ENCODE data around the gene LIPT2.

LIPT2 gene

GRCh38 chr11:74521666-74522252 is 28.2 kb upstream of the LIPT2 start:
- no peak overlapping the region for H3K4me2 ChIP-seq (ENCODE audit: low read length)
- H4K91ac ChIP-seq (ENCODE audit: low read depth, low read length): no peak overlapping the region
- H3K27ac ChIP-seq (ENCODE audit: low read depth, low read length): no peak overlapping the region
- no peak overlapping the region for H4K8ac ChIP-seq (ENCODE audit: low read depth, low read length)
- peaks cover 6 to 9% of the 10 kb centered on the region in 2 experiments for H3K4me1 ChIP-seq (ENCODE audit: control insufficient read depth in 1 of 2, insufficient read depth in 2 of 2, low read length in 2 of 2)
- peaks cover 2% of the 10 kb centered on the region for H3K79me2 ChIP-seq (ENCODE audit: control insufficient read depth, insufficient read depth, low read length, poor library complexity)
- H3K4ac ChIP-seq (ENCODE audit: low read depth, low read length): no peak overlapping the region
- H3K18ac ChIP-seq (ENCODE audit: low read length): no peak overlapping the region
- no peak overlapping the region for H3K9ac ChIP-seq (ENCODE audit: low read length)
- no peaks in the 10 kb centered on the region for H3K27me3 ChIP-seq (ENCODE audit: insufficient read depth, low read length)
- no peak overlapping the region for H3K4me3 ChIP-seq (ENCODE audit: low read depth, low read length)
- no peaks in the 10 kb centered on the region for H3K9me3 ChIP-seq (ENCODE audit: insufficient read depth, low read depth, low read length)
- H3K23ac ChIP-seq (ENCODE audit: low read length): peak overlapping the region; percentile 43
- no peak overlapping the region for H3K14ac ChIP-seq (ENCODE audit: low read length)
- no peak overlapping the region for H4K12ac ChIP-seq (ENCODE audit: low read depth, low read length)
- WGBS (ENCODE audit: extremely low coverage, insufficient coverage, insufficient read length): no CpG with 5 or more reads among the region's 2 CpGs
- peaks cover 7% of the 10 kb centered on the region for H3K79me1 ChIP-seq (ENCODE audit: low read length)
- H2AFZ ChIP-seq (ENCODE audit: insufficient read depth, low read length, poor library complexity): no peak overlapping the region
- no peaks in the 10 kb centered on the region for H3K36me3 ChIP-seq (ENCODE audit: control insufficient read depth in 1 of 2, insufficient read depth in 2 of 2, low read length in 2 of 2)
- DNase-seq: no peak
- no peak overlapping the region for H2BK5ac ChIP-seq (ENCODE audit: low read depth, low read length, poor library complexity)
- no peak overlapping the region for H2BK120ac ChIP-seq (ENCODE audit: insufficient read depth, low read length, poor library complexity)
- no peak overlapping the region for H2AK5ac ChIP-seq (ENCODE audit: low read length)
- no peak overlapping the region for H2BK12ac ChIP-seq (ENCODE audit: low read length)

GRCh38 chr11:74520927-74521665 is 27.6 kb upstream of the LIPT2 start:
- no peak overlapping the region for H4K8ac ChIP-seq (ENCODE audit: low read depth, low read length)
- no peak for DNase-seq
- no CpG with 5 or more reads among the region's 12 CpGs for WGBS (ENCODE audit: extremely low coverage, insufficient coverage, insufficient read length)

GRCh38 chr11:74520316-74520715 is 26.8 kb upstream of the LIPT2 start:
- Histone ChIP-seq H4K91ac (ENCODE audit: low read depth, low read length) (peak overlapping the region; percentile 34), H3K18ac (ENCODE audit: low read length) (no peak overlapping the region), H3K79me1 (ENCODE audit: low read length) (peaks cover 7% of the 10 kb centered on the region), H2AFZ (ENCODE audit: insufficient read depth, low read length, poor library complexity) (no peak overlapping the region), H4K12ac (ENCODE audit: low read depth, low read length) (no peak overlapping the region), H4K8ac (ENCODE audit: low read depth, low read length) (no peak overlapping the region), H3K27me3 (ENCODE audit: insufficient read depth, low read length) (no peaks in the 10 kb centered on the region), H3K4me3 (ENCODE audit: low read depth, low read length) (no peak overlapping the region), H3K4ac (ENCODE audit: low read depth, low read length) (no peak overlapping the region), H2BK5ac (ENCODE audit: low read depth, low read length, poor library complexity) (peak overlapping the region; percentile 68), H2BK12ac (ENCODE audit: low read length) (peak overlapping the region; percentile 65), H3K4me1 (ENCODE audit: control insufficient read depth in 1 of 2, insufficient read depth in 2 of 2, low read length in 2 of 2) (peaks cover 6 to 9% of the 10 kb centered on the region in 2 experiments), H3K23ac (ENCODE audit: low read length) (no peak overlapping the region), H3K79me2 (ENCODE audit: control insufficient read depth, insufficient read depth, low read length, poor library complexity) (peaks cover 2% of the 10 kb centered on the region), H2AK5ac (ENCODE audit: low read length) (no peak overlapping the region), H3K36me3 (ENCODE audit: control insufficient read depth in 1 of 2, insufficient read depth in 2 of 2, low read length in 2 of 2) (no peaks in the 10 kb centered on the region), H3K27ac (ENCODE audit: low read depth, low read length) (no peak overlapping the region), H3K4me2 (ENCODE audit: low read length) (no peak overlapping the region), H2BK120ac (ENCODE audit: insufficient read depth, low read length, poor library complexity) (peak overlapping the region; percentile 71), H3K9me3 (ENCODE audit: insufficient read depth, low read depth, low read length) (no peaks in the 10 kb centered on the region), H3K9ac (ENCODE audit: low read length) (no peak overlapping the region), H3K14ac (ENCODE audit: low read length) (no peak overlapping the region)
- DNase-seq: peak; percentile 21 to 71
- WGBS (ENCODE audit: extremely low coverage, insufficient coverage, insufficient read length): no CpG with 5 or more reads among the region's 1 CpG

More at GRCh38 chr11:74520927-74521665, 27.6 kb upstream of the LIPT2 start:
- Histone ChIP-seq H3K18ac (ENCODE audit: low read length) (no peak overlapping the region), H2AFZ (ENCODE audit: insufficient read depth, low read length, poor library complexity) (peak overlapping the region; percentile 45), H3K4me2 (ENCODE audit: low read length) (no peak overlapping the region), H3K9ac (ENCODE audit: low read length) (no peak overlapping the region), H2AK5ac (ENCODE audit: low read length) (no peak overlapping the region), H4K12ac (ENCODE audit: low read depth, low read length) (no peak overlapping the region), H2BK12ac (ENCODE audit: low read length) (peak overlapping the region; percentile 18), H2BK5ac (ENCODE audit: low read depth, low read length, poor library complexity) (peak overlapping the region; percentile 21), H3K14ac (ENCODE audit: low read length) (no peak overlapping the region), H3K79me1 (ENCODE audit: low read length) (peaks cover 7% of the 10 kb centered on the region), H3K4ac (ENCODE audit: low read depth, low read length) (no peak overlapping the region), H3K4me3 (ENCODE audit: low read depth, low read length) (no peak overlapping the region), H3K36me3 (ENCODE audit: control insufficient read depth in 1 of 2, insufficient read depth in 2 of 2, low read length in 2 of 2) (no peaks in the 10 kb centered on the region), H3K4me1 (ENCODE audit: control insufficient read depth in 1 of 2, insufficient read depth in 2 of 2, low read length in 2 of 2) (peaks cover 6 to 9% of the 10 kb centered on the region in 2 experiments), H3K9me3 (ENCODE audit: insufficient read depth, low read depth, low read length) (no peaks in the 10 kb centered on the region), H4K91ac (ENCODE audit: low read depth, low read length) (no peak overlapping the region), H3K27me3 (ENCODE audit: insufficient read depth, low read length) (no peaks in the 10 kb centered on the region), H3K27ac (ENCODE audit: low read depth, low read length) (no peak overlapping the region), H3K79me2 (ENCODE audit: control insufficient read depth, insufficient read depth, low read length, poor library complexity) (peaks cover 2% of the 10 kb centered on the region), H2BK120ac (ENCODE audit: insufficient read depth, low read length, poor library complexity) (no peak overlapping the region), H3K23ac (ENCODE audit: low read length) (no peak overlapping the region)

GRCh38 chr11:74519710-74520109 is 26.2 kb upstream of the LIPT2 start:
- H3K4me3 ChIP-seq (ENCODE audit: low read depth, low read length): no peak overlapping the region
- peak overlapping the region; percentile 68 for H2BK5ac ChIP-seq (ENCODE audit: low read depth, low read length, poor library complexity)
- H3K4ac ChIP-seq (ENCODE audit: low read depth, low read length): no peak overlapping the region
- H3K9ac ChIP-seq (ENCODE audit: low read length): no peak overlapping the region
- H2AK5ac ChIP-seq (ENCODE audit: low read length): peak overlapping the region; percentile 47
- no peak overlapping the region for H2BK120ac ChIP-seq (ENCODE audit: insufficient read depth, low read length, poor library complexity)
- peak overlapping the region; percentile 65 for H2BK12ac ChIP-seq (ENCODE audit: low read length)
- H3K27me3 ChIP-seq (ENCODE audit: insufficient read depth, low read length): no peaks in the 10 kb centered on the region
- peaks cover 6 to 9% of the 10 kb centered on the region in 2 experiments for H3K4me1 ChIP-seq (ENCODE audit: control insufficient read depth in 1 of 2, insufficient read depth in 2 of 2, low read length in 2 of 2)
- no peak for DNase-seq
- no CpG with 5 or more reads among the region's 3 CpGs for WGBS (ENCODE audit: extremely low coverage, insufficient coverage, insufficient read length)
- no peak overlapping the region for H4K12ac ChIP-seq (ENCODE audit: low read depth, low read length)
- peak overlapping the region; percentile 34 for H4K91ac ChIP-seq (ENCODE audit: low read depth, low read length)
- H3K79me2 ChIP-seq (ENCODE audit: control insufficient read depth, insufficient read depth, low read length, poor library complexity): peaks cover 2% of the 10 kb centered on the region
- H3K27ac ChIP-seq (ENCODE audit: low read depth, low read length): no peak overlapping the region
- H3K79me1 ChIP-seq (ENCODE audit: low read length): peaks cover 7% of the 10 kb centered on the region
- H3K36me3 ChIP-seq (ENCODE audit: control insufficient read depth in 1 of 2, insufficient read depth in 2 of 2, low read length in 2 of 2): no peaks in the 10 kb centered on the region
- H2AFZ ChIP-seq (ENCODE audit: insufficient read depth, low read length, poor library complexity): no peak overlapping the region
- no peak overlapping the region for H3K23ac ChIP-seq (ENCODE audit: low read length)
- peak overlapping the region; percentile 11 for H3K18ac ChIP-seq (ENCODE audit: low read length)
- H3K4me2 ChIP-seq (ENCODE audit: low read length): no peak overlapping the region
- H4K8ac ChIP-seq (ENCODE audit: low read depth, low read length): peak overlapping the region; percentile 71
- H3K9me3 ChIP-seq (ENCODE audit: insufficient read depth, low read depth, low read length): no peaks in the 10 kb centered on the region
- H3K14ac ChIP-seq (ENCODE audit: low read length): no peak overlapping the region

Measured in trophoblast cell (in vitro differentiated cells and primary cell).